Keratinocyte (primary cell): ENCODE data around the gene ZNF648.

Experiments used
- EZH2 ChIP-seq: IDR thresholded peaks from one replicate; pipeline ENCODE4 v1.6.1; 2012; ENCODE audit warnings: inconsistent platforms, mild to moderate bottlenecking, low read length, moderate library complexity
- TF ChIP-seq, protein P1 (sequence below), 3 experiments: IDR thresholded peaks in 1 of 3; conservative IDR thresholded peaks in 1 of 3; optimal IDR thresholded peaks in 1 of 3; 2 replicates in 2 of 3; 3 replicates in 1 of 3; pipeline versions ENCODE3 to v1.5.1; 2011; ENCODE audit warnings: low read length in 3 of 3, mild to moderate bottlenecking in 3 of 3, moderate library complexity in 2 of 3, control low read depth in 1 of 3, inconsistent platforms in 1 of 3; ENCODE audit not compliant: insufficient read depth in 2 of 3; ENCODE audit errors: extremely low read depth in 1 of 3

- TF ChIP-seq, protein P1, sequence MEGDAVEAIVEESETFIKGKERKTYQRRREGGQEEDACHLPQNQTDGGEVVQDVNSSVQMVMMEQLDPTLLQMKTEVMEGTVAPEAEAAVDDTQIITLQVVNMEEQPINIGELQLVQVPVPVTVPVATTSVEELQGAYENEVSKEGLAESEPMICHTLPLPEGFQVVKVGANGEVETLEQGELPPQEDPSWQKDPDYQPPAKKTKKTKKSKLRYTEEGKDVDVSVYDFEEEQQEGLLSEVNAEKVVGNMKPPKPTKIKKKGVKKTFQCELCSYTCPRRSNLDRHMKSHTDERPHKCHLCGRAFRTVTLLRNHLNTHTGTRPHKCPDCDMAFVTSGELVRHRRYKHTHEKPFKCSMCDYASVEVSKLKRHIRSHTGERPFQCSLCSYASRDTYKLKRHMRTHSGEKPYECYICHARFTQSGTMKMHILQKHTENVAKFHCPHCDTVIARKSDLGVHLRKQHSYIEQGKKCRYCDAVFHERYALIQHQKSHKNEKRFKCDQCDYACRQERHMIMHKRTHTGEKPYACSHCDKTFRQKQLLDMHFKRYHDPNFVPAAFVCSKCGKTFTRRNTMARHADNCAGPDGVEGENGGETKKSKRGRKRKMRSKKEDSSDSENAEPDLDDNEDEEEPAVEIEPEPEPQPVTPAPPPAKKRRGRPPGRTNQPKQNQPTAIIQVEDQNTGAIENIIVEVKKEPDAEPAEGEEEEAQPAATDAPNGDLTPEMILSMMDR (optimal IDR thresholded peaks at IDR 0.05 in 1 of 3, IDR thresholded peaks at IDR 0.05 in 1 of 3, conservative IDR thresholded peaks at IDR 0.05 in 1 of 3; ENCODE audit: extremely low read depth in 1 of 3, insufficient read depth in 2 of 3, low read length in 3 of 3), result no peak
- no peak for TF ChIP-seq EZH2
These were observed 45.7 kb upstream of the ZNF648 start for GRCh38 chr1:182107209-182107608.
